GM10266 (cell line): ENCODE results near the gene RBMS3.

ENCODE experiments used
- DNase-seq: peaks from one replicate; pipeline ENCODE4 v3.0.0; 2012; ENCODE audit errors: extremely low spot score
- CTCF ChIP-seq: IDR thresholded peaks from 2 replicates; pipeline ENCODE4 v1.5.1; 2012; ENCODE audit warnings: mild to moderate bottlenecking, low read depth; ENCODE audit not compliant: control insufficient read depth, insufficient read depth; ENCODE audit errors: missing control alignments

RBMS3 gene

GRCh38 chr3:29643034-29643425 lies 362.2 kb downstream of the RBMS3 start:
- TF ChIP-seq CTCF: no peak

GRCh38 chr3:29644261-29644660 lies 363.4 kb downstream of the RBMS3 start:
- TF ChIP-seq CTCF: no peak
- no peak for DNase-seq

More at GRCh38 chr3:29643034-29643425, 362.2 kb downstream of the RBMS3 start:
- DNase-seq: no peak

GRCh38 chr3:29644956-29645636 lies 364.2 kb downstream of the RBMS3 start:
- DNase-seq: no peak
- no peak for TF ChIP-seq CTCF

- no peak for DNase-seq
- TF ChIP-seq CTCF: no peak
Measured at GRCh38 chr3:29646043-29646442, 365.2 kb downstream of the RBMS3 start.

GRCh38 chr3:29649815-29650547 lies 369.1 kb downstream of the RBMS3 start:
- DNase-seq: no peak
- no peak for TF ChIP-seq CTCF

GRCh38 chr3:29653680-29654079 lies 372.8 kb downstream of the RBMS3 start:
- no peak for DNase-seq
- no peak for TF ChIP-seq CTCF

- DNase-seq: no peak
- TF ChIP-seq CTCF: no peak
Measured at GRCh38 chr3:29655015-29655747, 374.3 kb downstream of the RBMS3 start.
